ENCODE data around the gene KCNQ4.

The KCNQ4 gene

DNA sequence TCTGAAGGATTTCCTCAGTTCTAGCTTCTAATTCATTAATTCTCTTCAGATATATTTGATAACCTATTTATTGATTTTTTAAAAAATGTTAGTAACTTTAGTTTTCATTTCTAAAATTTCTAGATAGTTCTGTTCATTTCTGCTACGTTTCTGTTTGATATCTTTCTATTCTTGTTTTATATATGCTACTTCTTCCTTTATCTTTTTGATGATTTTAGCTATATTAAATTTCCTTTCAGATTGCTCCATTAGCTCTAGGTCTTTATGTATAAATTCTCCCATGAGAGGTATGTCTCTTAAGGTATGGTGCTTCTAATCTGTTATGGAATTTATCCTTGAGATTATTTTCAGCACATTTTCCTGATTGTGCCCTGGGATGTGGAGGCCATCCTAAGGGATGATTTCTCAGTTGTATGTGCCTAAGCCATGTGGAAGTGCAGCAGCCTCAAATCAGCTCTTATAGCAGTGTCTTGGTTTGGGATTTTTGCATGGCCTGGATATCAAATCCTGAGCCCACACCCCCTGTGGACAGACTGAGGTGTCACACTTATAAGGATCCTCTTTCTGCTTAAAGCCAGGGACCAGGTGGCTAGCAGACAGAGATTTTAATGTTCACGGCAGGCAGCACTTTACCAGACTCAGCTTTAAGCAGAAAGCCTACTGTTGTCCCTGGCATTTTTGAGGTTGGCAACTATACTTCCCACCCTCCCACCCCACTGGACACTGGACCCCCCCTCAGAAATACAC lies 6.2 kb upstream of the KCNQ4 start:
- DNase-seq: no peak

DNA sequence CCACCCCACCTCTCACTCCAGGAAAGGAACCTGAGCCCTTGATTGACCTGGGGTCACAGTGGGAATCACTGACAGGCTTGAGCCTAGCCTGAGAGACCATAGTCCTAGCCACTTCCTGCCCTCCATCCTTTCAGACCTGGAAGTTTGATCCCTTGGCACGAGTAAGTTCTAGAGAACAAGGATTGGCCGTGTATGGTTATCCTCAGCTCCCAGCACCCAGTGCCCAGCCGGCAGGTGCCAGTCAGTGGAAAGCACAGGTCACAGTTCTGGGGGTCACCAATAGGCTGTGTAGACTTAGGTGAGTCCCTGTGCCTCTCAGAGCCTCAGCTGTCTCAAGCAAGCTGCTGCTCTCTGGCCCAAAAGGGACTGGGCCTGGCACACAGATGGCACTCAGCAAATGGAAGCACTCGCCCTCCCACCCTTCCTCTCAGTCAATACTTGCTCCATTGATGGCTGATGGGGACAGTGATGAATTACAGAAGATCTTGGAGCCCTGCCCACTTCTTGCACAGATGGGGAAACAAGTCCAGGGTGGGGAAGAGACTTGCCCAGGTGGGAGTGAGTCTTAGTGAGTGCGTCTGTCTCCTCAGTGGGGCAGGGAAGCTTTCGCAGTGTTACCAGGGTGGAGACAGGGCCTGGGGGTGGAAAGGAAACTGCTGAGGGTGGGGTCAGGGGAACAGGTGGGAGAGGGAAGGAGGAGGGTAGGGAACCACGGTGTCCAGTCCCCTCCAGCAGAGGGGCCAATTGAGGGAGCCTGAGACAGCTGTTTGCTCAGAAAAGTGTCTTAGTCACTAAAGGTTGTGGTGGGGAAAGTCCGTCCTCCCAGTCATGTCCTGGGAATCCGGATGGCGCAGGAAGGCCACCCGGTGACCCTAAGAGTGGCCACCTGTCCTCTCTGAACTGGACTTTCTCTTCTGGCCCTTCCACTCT lies 2.6 kb upstream of the KCNQ4 start:
- no peak for DNase-seq

DNA sequence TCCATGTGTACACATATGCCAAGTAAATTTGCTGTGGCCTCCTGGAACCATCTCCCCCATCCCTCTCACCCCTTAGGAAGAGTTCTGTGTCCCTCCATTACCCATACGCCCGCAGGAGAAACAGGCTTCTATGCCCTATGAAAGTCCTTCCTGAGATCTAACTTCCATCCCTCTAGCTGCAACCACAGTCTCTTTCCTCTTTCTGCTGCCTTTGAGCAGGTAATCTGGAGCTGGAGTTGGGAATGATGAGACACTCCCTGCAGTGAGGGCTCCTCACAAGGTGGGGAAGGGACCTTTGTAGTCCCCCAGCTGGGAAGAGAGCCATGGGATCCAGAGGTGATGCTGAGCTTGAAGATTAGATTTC lies 2.0 kb upstream of the KCNQ4 start:
- no peak for DNase-seq

DNA sequence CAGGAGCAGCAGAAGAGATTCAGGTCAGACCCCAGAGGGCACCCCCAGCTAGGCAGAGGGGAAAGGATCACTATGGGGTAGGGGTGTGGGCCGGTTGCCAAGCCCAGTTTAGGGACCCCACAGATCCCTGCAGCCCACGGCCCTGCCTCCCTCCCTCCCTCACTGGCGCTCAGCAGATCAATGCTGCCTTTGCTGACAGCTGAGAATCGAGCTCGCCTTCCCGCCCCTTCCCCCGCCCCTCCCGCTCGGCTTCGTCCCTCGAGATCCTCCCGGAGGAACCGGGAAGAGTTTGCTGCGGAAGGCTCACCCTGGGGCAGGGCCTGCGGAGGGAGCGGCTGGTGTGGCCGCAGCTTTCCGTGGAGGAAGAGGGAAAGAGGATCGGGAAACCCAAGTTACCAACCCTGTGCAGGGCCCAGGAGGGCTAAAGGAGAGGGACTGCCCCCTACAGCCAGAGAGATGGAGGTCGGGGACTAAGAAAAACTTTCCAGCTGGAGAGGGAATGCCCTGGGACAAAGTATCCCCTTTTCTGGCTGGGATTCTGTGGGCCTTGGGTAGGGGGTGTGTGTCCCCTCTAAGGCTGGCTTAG lies 1.1 kb upstream of the KCNQ4 start:
- DNase-seq: no peak

DNA sequence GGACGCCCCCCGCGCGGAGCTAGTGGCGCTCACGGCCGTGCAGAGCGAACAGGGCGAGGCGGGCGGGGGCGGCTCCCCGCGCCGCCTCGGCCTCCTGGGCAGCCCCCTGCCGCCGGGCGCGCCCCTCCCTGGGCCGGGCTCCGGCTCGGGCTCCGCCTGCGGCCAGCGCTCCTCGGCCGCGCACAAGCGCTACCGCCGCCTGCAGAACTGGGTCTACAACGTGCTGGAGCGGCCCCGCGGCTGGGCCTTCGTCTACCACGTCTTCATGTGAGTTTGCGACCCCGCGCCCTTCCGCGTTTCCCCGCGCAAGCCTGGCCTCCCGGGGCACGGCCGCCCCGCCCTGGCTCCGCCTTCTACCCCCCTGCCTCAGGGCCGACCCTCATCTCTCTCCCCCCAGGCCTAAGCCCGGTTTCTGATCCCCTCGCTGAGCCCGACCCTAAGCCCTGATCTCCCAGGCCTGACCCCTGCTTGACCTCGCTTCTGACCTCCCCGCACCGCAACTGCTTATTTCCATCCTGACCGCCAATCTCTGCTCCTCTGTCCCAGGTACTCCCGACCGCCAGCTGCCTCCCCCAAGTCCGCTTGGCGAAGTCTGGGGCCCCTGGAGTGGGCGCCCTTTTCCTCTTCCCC lies 669 bp downstream of the KCNQ4 start:
- no peak for DNase-seq

DNA sequence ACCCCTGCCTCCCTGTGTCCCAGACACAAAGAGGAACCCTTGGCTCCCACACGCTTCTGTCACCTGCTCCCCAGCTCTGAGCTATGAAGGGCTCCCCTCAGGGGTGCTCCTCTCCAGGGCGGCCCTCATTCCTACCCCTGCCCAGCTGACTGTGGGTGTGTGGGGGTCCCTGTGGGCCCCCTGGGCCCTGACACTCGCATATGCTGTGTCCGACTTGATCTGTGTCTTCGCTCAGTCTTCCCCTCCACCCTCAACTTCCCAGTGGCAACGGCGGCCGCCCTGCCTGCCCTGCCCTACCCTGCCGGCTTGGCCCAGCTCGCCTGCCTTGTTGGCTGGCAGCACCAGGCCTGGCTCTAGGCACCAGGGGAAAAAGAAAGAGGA lies 1.2 kb downstream of the KCNQ4 start:
- DNase-seq: no peak

DNA sequence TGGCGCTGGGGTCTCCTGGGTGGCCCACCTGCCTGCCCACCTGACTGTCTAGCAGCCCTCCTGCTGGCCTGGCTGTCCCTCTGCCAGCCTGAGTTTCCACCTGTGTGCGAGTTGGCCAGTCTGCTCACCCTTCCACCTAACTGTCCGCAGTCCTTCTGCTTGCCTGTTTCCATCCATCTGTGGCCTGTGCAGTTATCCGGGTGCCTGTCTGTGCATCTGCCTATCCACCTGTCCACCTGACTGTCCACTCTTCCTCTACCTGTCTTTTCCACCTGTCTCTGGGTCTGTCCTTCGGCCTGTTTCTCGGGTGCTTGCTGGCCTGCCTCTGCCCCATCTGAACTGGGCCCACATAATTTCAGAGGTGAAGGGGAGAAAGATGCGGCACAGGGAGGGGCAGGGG lies 1.9 kb downstream of the KCNQ4 start:
- no peak for DNase-seq

DNA sequence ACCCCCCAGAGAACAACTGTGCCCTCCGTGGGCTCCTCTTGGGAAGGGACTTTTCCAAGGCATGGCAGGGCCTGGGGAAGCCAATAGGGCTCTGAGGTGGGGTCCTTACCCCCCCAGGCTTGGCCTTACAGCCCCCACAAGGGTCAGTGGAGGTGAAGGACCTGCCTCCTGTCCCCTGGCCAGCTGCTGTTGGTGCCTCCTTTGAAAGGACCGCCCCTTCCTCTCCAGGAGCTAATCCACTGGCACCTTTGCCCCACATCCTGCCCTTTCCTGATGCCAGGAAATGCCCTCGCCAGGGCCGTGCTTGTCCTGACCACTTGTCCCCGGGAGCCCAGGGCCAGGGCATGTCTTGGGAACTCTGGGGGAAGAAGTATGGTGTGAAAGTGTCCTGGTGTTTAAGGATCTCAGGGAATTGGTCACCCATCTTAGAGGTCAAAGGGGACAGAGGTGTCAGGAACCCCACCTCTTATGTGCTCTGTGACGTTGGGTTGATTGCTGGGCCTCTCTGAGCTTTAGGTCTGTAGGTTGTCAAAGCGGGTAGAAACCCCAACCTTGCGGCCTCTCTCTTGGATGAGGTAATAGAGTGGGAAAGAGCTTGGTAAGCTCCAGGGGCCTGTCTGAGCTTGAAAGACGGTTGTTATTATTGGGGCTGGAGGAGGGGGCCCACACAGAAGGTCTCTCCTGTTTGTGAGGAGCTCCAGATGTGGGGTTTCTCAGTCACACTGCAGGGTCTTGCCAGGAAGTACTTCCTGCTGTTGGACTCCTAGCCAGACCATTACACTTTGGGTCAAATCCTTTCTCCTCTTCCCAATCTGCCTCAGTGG lies 2.8 kb downstream of the KCNQ4 start:
- DNase-seq: no peak

DNA sequence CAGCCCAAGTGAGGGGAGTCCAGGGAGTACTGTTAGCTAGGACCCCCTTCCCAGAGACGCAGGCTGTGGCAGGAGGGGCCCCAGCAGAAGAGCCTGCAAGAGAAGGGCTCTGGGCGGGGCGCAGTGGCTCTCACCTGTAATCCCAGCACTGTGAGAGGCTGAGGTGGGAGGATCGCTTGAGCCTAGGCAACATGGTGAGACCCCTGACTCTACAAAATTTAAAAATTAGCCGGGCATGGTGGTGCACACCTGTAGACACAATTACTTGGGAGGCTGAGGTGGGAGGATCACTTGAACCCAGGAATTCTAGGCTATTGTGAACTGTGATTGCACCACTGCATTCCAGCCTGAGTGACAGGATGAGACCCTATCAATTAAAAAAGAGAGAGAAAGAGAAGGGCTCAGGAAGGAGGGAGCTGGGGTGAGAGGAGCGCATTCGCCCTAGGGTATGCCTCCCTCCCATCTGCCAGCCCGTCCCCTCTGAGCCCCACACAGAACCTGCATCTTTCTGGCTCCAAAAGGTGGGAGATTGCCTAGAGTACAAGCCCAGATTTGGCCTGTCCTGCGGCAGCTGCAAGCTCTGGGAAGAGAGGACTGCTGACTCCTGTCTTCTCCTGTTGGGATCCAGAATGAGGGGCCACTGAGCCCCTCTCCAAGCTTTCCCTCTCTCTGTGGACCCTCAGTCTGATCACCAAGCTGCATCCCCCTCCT lies 3.6 kb downstream of the KCNQ4 start:
- no peak for DNase-seq

DNA sequence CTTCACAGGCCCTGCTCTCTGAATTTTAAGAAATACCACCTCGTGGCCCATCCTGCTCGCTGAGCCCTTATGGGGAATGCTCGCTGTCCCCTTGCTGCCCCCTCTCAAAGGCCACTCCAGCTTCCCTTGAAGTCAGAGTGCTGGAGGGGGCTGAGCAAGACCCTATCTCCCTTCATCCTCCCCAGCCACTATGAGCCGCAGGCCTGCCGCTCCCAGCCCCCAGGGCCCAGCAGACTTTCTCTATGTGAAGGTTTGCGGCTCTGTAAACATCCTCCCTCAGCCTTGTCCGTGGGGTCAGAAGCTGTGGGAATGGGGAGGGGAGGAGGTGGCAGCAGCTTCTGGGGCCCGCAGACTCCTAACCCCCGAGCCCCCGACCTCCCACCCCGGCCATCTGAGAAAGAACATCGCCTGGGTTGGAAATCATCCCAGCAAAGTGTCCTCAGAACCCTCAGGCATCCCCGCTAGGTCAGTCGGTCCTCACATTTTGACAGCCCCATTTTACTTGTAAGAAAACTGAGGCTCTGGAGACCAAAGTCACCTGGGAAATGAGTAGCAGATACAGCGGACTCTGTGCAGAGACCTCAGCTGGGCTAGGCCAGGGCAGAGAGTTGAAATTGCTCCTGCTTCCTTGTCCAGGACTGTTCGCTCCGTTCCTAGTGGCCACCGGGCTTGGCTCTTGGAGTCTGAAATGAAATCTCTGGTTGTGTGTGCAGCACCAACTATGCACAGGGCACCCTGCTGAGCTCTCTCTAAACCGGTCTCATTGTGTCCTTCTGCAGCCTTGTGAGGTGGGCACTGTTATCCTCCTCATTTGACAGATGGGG lies 4.4 kb downstream of the KCNQ4 start:
- DNase-seq: no peak

DNA sequence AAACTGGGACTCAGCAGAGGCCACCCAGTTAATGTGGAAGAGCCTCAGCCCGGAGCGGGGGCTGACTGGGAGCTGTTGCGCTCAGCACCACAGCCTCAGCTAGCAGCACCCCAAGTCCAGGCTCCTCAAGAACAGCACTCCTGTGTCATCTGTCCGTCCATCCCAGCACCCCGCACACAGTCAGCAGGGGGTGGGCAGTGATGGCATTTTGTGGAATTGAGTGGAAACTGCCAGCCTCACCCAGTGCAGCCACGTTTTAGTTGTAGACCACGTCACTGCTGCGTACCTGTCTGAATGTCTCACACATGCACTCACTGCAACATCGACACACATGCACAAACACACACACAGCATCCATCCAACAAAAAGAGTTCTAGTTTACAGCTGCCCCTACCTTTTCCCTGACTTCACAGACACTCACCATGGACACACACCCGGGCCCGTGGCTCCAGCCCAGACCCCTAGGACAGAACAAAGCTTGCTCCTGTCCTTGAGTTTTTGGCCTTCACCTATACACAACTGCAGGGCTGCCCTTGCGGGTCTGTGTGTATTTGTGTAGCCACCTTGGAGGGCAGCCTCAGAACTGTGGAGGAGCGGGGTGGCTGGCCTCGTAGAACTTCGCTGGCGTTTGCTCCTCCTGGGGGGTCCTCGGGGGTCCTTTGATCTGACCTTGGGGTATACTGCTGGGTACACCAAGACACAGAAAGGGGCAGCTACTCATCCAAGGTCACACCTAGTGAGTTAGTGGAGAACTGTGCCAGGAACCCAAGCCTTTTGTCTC lies 5.2 kb downstream of the KCNQ4 start:
- no peak for DNase-seq

DNA sequence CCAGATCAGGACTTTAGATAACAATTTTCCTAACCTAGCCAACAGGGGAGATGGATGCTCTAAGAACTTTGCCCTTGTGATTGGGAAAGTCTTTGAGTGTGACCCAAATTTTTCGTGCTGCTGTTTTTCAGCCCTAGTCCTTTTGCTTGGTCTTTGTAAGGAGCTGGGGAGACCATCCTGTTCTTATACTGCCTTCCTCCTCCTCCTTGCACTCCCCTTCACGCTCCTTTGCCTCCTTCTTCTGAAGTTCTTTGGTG lies 5.7 kb downstream of the KCNQ4 start:
- no peak for DNase-seq

DNA sequence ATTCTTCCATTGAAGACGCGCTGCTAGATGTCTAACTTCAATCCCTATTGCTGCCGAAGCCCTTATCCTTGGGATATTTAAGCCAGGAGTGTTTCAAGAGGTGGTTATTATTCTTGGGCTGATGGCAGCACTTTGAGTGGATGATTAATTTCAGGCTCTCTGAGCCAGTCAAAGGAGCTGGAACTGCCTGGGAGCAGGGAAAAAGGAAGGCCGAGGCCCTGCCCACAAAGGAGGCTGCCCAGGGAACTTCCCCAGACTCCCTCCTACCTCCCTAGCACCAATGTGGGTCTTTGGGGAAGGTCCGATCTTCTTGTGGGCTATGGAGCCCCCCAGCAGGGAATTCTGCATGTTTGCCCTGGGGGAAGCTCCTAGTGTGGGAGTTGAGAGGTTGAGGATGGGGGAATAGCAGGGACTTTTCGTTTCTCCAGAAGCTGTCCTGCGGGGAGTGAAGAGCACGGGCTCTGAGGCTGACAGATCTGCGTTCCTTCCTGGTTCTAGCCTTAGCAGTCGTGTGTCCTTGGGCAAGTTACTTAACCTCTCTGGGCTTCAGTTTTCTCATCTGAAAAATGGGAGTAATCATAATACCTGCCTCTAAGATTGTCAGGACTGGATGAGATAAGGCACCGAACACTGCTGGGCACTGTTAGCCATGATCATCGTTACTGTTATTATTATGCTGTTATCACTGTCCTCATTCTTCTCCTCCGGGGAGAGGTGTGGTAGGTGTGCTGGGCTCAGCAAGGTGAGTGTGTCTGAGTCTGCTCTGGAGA lies 6.3 kb downstream of the KCNQ4 start:
- no peak for DNase-seq

DNA sequence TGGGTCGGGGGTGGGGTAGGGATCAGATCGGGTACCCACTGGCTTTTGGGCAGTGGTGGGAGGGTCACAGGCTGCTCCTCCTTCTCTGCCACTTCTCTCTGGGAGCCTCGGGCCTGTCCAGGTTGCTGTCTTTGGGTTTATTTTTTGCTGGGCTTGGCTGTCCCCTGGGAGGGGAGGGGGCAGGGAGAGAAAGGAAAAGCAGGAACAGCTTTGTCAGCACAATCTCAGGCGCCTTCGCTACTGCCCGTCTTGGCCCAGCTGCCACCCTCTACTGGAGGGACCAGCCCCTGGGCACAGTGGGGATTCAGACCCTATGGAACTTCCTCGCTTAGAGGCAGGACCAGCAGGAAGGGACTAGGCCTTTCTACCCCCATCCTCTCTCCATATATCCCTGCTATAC lies 8.4 kb downstream of the KCNQ4 start:
- DNase-seq: no peak

DNA sequence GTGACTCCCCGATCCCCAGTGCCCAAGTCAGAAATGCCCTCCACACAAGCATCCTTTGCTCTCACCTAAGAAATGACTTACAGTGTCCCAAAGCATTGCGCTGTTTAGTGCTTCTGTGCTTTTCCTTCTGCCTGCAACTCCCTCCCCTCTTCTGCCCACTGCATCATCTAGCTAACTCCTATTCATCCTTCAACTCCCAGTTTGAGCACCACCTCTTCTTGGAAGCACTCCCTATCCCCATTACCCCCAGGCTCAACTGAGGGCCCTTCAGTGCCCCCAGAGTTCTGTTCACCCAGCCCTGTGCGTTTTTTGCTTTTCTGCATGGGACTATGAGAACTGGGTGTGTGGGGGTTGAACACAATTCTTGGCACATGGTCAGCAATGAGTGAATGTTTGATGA lies 10.0 kb downstream of the KCNQ4 start:
- no peak for DNase-seq

DNA sequence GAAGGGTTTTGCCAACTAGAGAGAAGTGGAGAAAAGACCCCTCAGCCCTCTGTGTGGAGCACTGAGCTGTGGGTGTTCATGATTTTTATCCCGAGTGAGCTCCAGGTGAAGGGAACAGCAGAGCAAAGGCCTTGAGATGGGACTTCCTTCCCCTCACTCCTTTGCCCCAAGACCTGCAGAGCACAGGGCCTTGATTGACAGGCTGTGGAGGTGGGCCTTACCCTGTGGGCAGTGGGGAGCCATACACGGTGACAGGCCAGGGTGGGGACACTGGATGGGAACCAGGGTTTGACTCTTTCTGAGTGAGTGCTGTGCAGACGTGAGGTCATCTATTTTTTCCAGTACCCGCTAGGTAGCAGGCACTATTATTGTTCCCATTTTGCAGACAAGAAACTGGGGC lies 10.5 kb downstream of the KCNQ4 start:
- DNase-seq: no peak

DNA sequence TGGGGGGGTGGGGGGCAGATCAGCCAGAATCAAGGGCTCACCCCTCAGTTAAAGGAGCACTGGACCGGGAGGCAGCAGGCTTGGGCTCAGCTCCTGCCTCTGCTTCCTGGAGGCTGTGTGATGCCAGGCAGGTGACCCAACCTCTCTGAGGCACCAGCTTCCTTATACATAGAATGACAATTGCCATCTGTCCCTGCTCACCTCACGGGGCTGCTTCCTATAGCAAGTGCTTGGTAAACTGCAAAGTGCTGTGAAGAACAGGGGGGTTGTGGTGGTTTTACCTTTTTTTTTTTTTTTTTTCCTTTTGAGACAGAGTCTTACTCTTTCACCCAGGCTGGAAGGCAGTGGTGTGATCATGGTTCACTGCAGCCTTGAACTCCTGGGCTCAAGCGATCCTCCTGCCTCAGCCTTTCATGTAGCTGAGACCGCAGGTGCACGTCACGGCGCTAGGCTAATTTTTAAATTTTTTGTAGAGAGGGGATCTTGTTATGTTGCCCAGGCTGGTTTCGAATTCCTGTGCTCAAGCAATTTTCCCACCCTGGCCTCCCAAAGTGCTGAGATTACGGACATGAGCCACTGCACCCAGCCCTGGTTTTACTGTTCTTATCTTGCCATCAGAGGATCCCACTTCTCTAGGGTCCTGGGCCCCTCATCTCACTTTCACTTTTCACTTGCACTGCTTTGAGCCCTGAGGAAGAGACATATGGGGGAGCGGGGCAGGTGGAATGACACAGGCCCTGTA lies 11.6 kb downstream of the KCNQ4 start:
- no peak for DNase-seq

DNA sequence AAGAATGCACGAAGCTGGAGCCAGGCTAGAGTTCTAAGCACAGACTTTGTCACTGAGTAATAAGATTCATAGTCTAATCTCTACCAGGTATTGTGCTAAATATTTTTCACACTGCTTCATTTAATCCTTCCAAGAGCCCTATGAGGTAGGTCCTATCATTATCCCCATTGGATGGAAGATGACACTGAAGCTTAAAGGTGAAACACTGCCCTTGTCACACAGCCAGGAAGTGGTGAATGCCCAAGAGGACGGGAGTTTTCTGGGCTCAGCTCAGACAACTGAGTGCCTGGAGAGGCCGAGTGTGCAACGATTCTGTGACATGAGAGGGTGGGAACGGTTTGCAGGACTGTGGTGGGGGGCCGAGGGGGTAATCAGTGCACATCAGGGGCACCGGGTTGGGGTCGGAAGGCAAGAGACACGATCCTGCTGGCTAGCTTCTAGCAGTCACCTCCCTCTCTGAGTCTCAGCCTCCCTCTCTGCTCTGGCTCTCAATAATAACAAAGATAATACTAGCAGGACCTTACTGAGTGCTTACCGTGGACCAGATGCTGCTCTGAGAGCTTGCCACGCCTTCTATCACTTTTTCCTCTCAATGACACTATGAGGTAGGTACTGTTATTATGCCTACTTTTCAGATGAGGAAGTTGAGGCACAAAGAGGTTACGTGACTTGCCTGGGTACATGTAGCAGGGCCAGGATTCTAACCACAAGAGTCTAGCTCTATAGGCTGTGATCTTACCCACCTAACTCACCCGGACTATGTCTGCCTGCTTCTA lies 12.4 kb downstream of the KCNQ4 start:
- no peak for DNase-seq

Data from NCI-H774 (cell line).